ENCODE measurements around the gene HPD.

Gene HPD

GRCh38 chr12:121810234-121810817 is 48.3 kb downstream of the HPD start:
- no peak for DNase-seq

- no peak for DNase-seq
Measured at GRCh38 chr12:121809712-121810116, 48.9 kb downstream of the HPD start.

GRCh38 chr12:121808623-121809022 is 50.0 kb downstream of the HPD start:
- no peak for DNase-seq

- no peak for DNase-seq
Measured at GRCh38 chr12:121807642-121808347, 50.9 kb downstream of the HPD start.

- DNase-seq: peak in 3 of 4 experiments; percentile 18 to 53 (median 41)
Measured at GRCh38 chr12:121806546-121807423, 51.9 kb downstream of the HPD start.

- DNase-seq: peak in 2 of 4 experiments; percentile 25 to 26
Measured at GRCh38 chr12:121806009-121806545, 52.6 kb downstream of the HPD start.

- DNase-seq: peak; percentile 15 to 38 (median 31)
Measured at GRCh38 chr12:121805171-121806008, 53.3 kb downstream of the HPD start.

- DNase-seq: peak; percentile 42 to 79 (median 66)
Measured at GRCh38 chr12:121804417-121805111, 54.1 kb downstream of the HPD start.

GRCh38 chr12:121803861-121804416 is 54.7 kb downstream of the HPD start, which contains the start of gene SETD1B:
SETD1B (plus strand) TSS chr12:121804009; CDS start chr12:121804738, 729 bp downstream.
- DNase-seq: peak; percentile 38 to 82 (median 69)

GRCh38 chr12:121802843-121803698 is 55.6 kb downstream of the HPD start:
- DNase-seq: peak; percentile 95 to 96 (median 96)

GRCh38 chr12:121802485-121802842 is 56.2 kb downstream of the HPD start:
- DNase-seq: no peak

GRCh38 chr12:121801595-121802484 is 56.8 kb downstream of the HPD start:
- DNase-seq: peak; percentile 51 to 68 (median 58)

- peak; percentile 74 to 86 (median 80) for DNase-seq
Measured at GRCh38 chr12:121800694-121801594, 57.7 kb downstream of the HPD start.

- peak; percentile 91 to 96 (median 94) for DNase-seq
Measured at GRCh38 chr12:121799842-121800693, 58.6 kb downstream of the HPD start.

- peak; percentile 78 to 89 (median 88) for DNase-seq
Measured at GRCh38 chr12:121799156-121799841, 59.4 kb downstream of the HPD start.

- DNase-seq: no peak
Measured at GRCh38 chr12:121798787-121799155, 59.9 kb downstream of the HPD start.

Measured in suppressor macrophage (primary cell).